BJ (cell line): ENCODE results near the gene ATP9A. TPM values are rescaled to one million over a fixed set of nuclear protein-coding genes. Genes with fewer than 3 reads are reported as not detected.

Experiments used
- CTCF ChIA-PET: fragments of 350-600 bp; formaldehyde crosslinking; extraction: SDS; loops from one replicate; lab custom pipeline; 2021; ENCODE audit warnings: antibody characterized with exemption, inconsistent platforms; lab: Yijun Ruan, JAX
- POLR2A ChIA-PET: fragments of 300-600 bp; sonication (Branson Sonifier 250); formaldehyde crosslinking; extraction: SDS; loops from one replicate; lab custom pipeline; 2021; ENCODE audit warnings: antibody characterized with exemption; lab: Charles Lee
- DNase-seq: peaks from one replicate; pipeline ENCODE4 v3.0.0-alpha.2; 2011; ENCODE audit warnings: low read depth
- H3K27me3 ChIP-seq: 2 replicates; pipeline ENCODE4 v1.6.0; 2011; ENCODE audit warnings: low read length; ENCODE audit not compliant: control insufficient read depth, insufficient read depth
- H3K36me3 ChIP-seq: 2 replicates; pipeline ENCODE4 v1.5.1; 2011; ENCODE audit warnings: low read length; ENCODE audit not compliant: control insufficient read depth, insufficient read depth
- H3K4me3 ChIP-seq: 2 replicates; pipeline ENCODE4 v1.5.1; 2011; ENCODE audit warnings: low read depth, mild to moderate bottlenecking, control low read depth, low read length
- polyA plus RNA-seq: library from polyadenylated mRNA; depleted of rRNA; stranded (reverse); fragments of >200 nt; gene quantifications from 2 replicates; pipeline ENCODE4 v1.2.3, GENCODE V29; 2011
- TF ChIP-seq, protein P1 (sequence below): IDR thresholded peaks from 2 replicates; pipeline ENCODE4 v1.5.1; 2011; ENCODE audit warnings: low read depth, mild to moderate bottlenecking, control low read depth, inconsistent platforms, low read length, moderate library complexity; ENCODE audit not compliant: insufficient read depth

ATP9A gene
- polyA plus RNA-seq, 1 experiment, result 26.0 TPM

DNA sequence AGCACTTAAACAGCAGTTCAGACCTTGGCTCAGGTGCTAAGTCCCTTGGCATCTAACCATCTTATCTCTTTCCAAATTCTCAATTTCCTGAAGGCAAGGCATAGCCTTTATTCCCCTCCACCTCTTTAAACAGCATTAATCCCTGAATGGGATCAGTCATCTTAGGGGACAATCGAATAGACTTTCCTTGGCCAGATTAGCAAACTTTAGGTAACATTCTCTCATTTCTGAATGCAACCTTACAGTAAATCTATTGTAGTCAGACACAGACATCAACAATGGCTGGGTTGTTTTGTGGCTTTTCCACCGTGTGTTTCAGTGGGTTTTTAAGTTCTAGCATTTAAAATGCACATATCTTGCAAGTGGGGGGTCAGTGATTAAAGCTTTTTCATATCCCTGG lies 56.8 kb downstream of the ATP9A start:
- TF ChIP-seq, protein P1, sequence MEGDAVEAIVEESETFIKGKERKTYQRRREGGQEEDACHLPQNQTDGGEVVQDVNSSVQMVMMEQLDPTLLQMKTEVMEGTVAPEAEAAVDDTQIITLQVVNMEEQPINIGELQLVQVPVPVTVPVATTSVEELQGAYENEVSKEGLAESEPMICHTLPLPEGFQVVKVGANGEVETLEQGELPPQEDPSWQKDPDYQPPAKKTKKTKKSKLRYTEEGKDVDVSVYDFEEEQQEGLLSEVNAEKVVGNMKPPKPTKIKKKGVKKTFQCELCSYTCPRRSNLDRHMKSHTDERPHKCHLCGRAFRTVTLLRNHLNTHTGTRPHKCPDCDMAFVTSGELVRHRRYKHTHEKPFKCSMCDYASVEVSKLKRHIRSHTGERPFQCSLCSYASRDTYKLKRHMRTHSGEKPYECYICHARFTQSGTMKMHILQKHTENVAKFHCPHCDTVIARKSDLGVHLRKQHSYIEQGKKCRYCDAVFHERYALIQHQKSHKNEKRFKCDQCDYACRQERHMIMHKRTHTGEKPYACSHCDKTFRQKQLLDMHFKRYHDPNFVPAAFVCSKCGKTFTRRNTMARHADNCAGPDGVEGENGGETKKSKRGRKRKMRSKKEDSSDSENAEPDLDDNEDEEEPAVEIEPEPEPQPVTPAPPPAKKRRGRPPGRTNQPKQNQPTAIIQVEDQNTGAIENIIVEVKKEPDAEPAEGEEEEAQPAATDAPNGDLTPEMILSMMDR, result no peak
- DNase-seq, result no peak
- Histone ChIP-seq H3K36me3 (no peaks in the 10 kb centered on the region; the same call in 1 of the 2 replicates), H3K4me3 (no peak overlapping the region), H3K27me3 (no peaks in the 10 kb centered on the region)
- POLR2A ChIA-PET, result no interaction called here
- CTCF ChIA-PET, result no interaction called here

GRCh38 chr20:51710361-51710894 lies 57.8 kb downstream of the ATP9A start:
- no peak for DNase-seq
- Histone ChIP-seq H3K27me3 (no peaks in the 10 kb centered on the region), H3K36me3 (no peaks in the 10 kb centered on the region; the same call in 1 of the 2 replicates), H3K4me3 (no peak overlapping the region)
- TF ChIP-seq, protein P1, result no peak
- CTCF ChIA-PET, result interaction anchor here (1.1 kb wide), 1 partner anchor 10 kb away, joined by 5 read pairs; no protein-coding TSS in a partner anchor
- POLR2A ChIA-PET, result no interaction called here

GRCh38 chr20:51705400-51705799 lies 62.8 kb downstream of the ATP9A start:
- TF ChIP-seq, protein P1, result no peak
- DNase-seq, result no peak
- ChIA-PET POLR2A (no interaction called here), CTCF (interaction anchor here (0.6 to 2.9 kb wide), 5 partner anchors 8 to 379 kb away, joined by 3 to 16 read pairs (median 3); no protein-coding TSS in a partner anchor)
- Histone ChIP-seq H3K36me3 (no peaks in the 10 kb centered on the region; the same call in 1 of the 2 replicates), H3K27me3 (no peaks in the 10 kb centered on the region), H3K4me3 (no peak overlapping the region)

DNA sequence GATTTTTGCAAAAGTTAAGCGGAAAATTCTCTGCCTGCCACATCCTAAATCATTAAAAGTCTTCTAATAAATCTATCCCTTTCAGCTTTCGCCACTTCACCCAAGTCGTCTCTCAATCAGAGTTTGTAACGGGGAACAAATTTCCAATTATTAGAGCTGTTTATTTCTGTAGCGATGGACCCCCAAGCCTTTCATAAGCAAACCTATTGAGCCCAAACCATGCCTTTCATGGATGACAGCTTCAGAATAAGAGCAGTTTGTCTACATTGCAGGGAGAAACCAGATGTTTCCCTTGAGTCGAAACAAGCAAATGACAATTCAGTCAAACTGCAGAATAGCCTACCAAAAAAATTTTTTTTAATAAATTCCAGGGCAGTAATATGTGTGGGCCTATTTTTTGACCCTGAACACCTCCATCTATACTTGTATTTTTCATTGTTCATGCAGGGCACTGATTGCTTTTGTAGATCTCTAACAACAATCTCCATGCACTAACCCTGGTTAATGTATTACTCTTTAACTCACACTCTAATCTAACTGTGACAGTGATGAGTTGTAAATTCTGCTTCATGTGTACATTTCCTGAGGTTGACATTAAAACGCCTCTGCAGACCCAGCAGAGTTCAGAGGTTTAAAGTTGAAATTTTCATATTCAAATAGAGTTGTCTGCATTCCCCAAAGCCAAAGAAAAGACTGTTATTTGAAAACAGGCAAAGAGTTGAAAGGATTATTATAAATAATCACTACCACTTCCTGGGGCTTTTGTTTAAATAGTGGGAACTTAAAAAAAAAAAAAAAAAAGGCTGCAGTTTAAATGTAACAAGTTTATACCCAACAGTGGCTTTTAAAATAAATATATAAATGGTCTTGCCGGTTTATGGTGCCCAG lies 64.5 kb downstream of the ATP9A start:
- DNase-seq, result no peak
- CTCF ChIA-PET, result no interaction called here
- POLR2A ChIA-PET, result no interaction called here
- no peak overlapping the region for H3K4me3 ChIP-seq
- TF ChIP-seq, protein P1, result no peak
- no peaks in the 10 kb centered on the region for H3K27me3 ChIP-seq
- no peaks in the 10 kb centered on the region; the same call in 1 of the 2 replicates for H3K36me3 ChIP-seq

DNA sequence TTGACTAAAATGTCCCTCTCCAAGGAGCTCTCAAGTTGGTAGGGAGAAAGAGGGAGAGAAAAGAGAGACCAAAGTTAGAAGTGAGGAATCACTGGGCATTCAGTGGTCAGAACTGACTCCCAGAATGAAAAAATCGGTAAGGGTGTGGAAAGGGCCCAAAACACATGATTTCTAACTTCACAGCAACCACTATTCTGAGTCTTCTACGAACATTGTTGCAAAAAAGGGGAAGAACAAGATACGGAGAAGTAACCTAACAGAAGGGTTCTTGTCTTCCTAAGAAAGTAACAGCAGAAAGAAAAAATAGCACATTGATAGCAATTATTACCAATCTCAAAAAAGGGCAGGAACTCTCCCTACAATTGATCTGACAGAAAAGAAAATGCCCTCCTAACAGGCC lies 65.6 kb downstream of the ATP9A start:
- no peak for DNase-seq
- H3K27me3 ChIP-seq, result no peaks in the 10 kb centered on the region
- H3K36me3 ChIP-seq, result no peaks in the 10 kb centered on the region
- CTCF ChIA-PET, result no interaction called here
- H3K4me3 ChIP-seq, result no peak overlapping the region
- TF ChIP-seq, protein P1, result no peak
- POLR2A ChIA-PET, result no interaction called here
